Measurements from ENCODE around the gene HOXD12.

HOXD12 gene

DNA sequence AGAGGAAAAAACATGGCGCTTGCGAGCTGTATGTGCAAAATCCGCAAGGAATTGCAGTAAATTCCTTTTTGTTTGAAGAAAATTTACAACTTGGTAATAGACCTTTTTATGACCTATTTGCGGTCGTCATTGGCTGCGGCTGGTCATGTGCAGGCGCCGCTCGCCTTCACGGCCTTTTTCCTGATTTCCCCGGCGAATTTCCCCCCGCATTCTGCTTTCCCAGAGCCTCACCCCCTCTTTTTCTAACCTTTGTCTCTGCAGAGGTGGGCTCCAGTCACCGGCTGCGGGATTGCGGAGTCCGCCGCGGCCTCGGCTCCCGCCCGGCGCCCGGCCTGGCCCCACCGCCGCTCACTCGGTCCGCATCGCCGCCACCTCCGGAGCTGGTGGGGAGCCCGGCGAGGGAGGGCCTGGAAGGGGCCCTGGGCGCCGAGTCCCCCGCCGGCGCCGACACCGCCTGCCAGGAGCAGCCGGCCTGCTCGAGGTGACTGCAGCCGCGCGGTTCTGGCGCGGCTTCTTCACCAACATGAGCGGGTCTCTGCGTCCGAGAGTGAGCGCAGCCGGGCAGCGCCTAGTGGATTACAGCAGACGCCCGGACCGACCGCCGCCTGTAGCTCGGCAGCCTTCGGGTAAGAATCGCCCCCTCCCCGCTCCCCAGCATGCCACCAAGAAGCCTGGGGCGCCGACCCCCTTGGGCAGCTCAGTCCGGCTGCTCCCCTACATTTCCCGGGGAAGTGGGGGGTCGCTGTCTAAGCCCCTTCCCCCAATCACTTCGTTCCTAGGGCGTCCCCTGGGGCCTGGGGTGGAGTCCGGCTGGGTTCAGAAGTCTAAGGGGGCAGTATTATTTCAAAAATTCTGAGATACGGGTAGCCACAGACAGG is 37.0 kb downstream of the HOXD12 start:
- no peak for DNase-seq

DNA sequence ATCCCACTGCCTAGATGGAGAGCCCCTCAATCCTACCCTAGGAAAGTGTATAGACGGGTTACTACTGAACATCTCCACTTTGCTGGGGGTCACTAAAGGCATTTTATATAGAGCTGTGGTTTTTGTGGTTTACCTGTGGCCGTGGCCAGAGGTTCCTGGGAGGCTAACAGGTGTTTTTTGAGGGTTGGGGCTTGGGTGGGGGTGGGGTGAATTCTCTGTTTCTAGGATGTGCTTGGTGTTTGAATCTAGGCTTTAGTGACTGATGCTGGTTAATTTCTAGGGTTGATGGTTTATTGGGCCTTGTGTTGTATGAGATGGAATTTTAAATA is 37.6 kb downstream of the HOXD12 start:
- no peak for DNase-seq

DNA sequence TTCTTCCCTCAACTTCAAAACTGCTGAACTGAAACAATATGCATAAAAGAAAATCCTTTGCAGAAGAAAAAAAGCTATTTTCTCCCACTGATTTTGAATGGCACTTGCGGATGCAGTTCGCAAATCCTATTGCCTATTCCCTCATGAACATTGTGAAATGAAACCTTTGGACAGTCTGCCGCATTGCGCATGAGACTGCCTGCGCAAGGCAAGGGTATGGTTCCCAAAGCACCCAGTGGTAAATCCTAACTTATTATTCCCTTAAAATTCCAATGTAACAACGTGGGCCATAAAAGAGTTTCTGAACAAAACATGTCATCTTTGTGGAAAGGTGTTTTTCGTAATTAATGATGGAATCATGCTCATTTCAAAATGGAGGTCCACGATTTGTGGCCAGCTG is 38.3 kb downstream of the HOXD12 start:
- DNase-seq = no peak

DNA sequence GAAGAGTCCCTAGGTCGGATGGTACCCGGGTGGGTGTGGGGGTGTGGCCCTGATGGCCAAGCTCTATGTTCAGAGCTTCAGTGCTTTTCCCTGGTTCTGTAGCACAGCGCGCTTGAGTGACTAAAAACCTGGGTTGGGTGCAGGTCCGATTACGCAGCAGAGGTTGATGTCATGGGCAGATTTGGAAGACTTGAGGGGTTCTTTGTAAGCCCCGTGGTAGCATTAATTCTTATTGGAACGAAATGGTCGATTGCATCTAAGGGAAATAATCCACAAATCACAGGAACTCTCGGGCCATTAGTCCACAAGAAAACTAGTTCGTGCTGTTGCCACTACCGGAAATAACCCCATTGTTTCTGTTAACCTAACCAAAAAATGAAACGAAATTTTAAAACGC is 38.9 kb downstream of the HOXD12 start:
- DNase-seq = no peak

DNA sequence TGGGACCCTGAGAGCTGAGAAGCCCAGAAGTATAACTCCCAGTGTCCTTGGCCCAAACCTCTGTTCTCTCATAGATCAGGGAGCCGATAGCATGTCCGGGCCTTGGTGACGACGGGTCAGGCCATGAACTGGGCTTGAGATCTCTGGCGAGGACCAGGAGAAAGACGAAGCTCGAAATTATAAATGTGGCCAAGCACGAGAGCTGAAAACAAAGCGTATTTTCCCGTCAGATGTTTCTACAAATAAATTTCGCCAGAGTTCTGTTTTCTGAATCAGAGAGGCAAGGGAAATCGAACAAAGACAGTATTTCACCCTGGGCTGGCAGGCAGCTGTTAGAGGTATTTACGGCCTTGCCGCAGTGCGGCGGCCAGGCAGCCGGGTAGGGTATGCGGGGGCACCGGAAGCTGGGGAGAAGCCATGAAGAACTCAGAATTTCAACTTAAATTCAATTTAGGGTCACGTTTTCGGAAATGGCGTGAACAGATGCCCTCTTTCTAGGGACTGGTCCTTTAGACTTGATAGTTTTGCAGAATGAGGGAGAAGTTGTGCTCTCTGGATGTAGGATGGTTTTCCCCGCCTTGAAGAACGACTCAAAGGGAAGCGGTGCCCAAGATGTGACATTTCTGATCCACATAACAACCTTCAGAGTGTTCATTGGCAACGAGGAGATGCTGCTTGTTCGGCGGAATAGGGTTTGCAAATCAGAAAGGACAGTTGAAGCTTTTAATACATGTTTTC is 39.5 kb downstream of the HOXD12 start:
- no peak for DNase-seq

DNA sequence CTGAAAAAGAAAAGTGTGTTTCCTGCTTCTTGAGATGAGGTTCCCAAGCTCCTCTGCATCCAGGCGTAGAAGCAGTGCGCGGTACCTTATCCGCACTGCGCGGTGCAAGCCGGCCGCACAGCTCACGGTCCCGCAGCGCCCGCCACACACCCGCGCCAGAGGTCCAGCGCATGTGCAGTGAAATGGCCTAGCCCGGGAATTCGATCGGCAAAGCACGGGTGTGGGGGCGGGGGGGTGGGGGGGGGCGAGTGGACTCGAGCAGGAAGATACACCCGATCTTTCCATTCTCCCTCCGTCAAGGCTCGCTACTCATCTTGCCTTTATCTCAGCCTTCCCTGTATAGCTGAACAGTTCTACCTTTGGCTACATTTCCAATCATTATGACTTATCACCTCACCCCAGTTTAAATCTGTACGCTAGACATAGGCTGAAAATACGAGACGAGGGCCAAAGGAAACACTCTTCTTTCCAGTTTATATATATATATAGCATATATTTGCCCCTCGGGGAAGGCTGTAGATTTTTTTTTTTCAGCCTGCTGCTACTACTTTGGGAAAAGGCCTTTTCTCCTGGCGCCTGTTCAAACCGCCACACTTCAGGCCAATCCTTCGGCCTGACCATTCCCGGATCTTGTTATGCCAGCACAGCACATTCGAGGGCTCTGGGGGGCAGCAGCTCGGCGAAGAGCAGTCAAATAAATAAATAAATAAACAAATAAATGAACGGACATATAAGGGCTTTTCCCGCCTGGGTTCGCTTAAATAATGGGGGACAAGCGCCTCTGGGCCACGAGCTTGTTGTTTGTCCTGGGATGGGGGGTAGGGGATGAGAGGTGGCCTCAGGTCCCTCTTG is 40.3 kb downstream of the HOXD12 start:
- no peak for DNase-seq

DNA sequence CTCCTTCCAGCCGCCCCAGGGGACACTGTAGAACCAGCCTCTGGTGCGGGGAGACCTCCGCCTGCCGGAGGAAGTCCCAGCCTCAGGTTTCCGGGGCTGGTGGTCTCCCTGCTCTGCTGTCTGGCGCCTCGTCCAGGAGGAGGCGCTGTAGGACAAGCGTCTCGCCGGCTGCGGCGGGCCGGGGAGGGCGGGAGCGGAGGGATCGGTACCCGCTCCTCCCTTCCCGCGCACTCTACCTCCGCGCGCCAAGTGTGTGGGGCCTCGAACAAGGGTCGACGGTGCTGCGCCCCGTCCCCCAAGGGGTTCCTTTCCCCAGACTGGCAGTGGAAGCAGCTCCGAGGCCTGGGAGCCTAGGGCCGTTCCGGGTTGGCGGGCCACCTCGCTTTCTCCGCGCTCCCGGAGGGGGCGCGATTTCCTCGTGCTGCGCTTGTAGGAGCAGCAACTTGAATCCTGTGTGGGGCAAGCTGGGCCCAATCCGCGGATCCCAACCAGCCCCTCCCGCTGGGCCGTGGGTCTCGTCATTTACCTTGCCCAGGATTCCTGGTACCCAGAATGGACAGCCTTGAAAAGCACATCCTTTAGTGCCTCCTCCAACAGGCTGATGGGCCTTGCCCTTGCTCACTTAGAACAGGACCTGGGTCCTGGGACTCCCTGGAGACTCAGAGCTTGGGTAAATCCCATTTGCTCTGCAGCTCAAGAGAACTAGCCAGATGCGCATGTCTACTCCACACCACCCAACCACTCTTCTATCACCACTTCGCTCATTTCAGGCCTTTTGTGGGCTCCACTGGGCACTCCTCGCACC is 41.1 kb downstream of the HOXD12 start:
- no peak for DNase-seq

DNA sequence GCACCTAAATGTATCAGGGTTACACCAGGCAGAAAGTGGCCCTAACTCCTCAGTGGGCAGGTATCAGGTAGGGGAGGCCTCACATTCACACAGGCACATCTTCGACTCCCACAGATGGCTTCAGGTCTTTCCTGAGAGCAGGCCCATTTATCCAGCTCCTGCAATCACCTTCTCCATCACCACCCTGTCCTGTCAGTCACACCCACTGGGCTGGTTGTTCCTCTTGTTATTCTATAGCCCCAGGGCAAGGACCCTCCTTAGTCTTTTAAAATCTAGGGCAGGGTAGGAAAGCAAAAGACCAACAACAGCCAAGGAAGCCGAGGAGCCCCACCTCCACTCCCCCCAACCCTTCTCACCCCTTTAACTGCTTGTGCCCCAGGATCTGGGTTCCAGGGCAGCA is 42.7 kb downstream of the HOXD12 start:
- no peak for DNase-seq

DNA sequence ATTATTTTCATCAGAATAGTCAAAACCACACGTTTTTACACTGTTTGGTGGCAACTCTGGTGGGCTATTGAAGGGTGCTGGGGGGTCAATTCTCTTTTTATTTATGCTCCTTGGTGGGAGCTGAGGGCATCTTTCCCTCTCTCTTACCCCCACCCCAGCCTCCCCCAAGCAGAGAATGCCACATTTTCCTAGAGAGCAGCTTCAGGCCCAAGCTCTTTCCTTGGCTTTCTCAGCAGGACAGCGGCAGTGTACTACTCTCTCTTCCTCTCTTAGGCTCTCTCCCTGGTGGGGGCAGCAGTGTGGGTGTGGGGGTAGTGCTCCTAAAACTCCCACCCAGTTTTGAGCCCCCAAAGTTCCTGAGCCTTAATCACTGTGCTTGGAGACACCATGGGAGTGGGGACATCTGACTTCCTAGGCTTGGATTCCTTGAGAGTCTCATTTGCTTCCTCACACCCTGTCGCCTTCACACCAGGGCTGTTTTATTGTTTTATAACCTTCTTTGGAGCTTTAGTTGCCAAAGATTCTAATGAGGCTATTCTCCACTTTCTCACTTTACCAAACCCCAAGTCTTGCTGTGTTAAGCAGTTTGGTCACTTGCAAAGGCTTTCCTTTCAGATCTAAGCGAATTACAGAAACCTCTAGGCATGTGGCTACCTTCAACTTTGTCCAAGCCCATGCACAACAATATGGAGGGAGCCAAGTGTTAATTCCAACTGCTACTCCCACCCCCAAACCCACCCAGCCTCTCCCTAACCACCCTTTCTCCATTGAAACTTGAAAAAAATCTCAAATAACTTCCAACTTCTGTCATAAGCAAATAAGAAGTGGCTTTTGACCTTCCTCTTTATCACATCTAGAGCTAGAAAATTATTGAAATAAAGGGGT is 45.7 kb downstream of the HOXD12 start:
- no peak for DNase-seq

DNA sequence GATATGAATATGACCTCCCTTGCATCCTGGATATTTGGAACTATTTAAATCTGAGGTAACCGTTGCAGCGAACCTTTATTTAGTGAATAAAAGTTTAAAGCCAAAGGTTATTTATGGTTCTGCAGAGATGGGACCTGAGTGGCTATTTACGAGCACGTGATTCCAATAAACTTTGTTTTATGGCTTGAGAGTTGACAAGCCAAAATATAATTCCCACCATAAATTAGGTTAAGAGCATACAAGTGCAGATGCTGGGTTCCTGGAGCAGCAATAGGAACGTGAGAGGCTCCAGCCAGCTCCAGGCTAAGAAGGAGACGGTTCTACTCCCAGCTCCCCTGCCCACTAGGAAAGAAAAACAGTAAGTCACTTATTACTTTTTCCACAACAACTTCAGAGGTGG is 46.5 kb downstream of the HOXD12 start:
- no peak for DNase-seq

DNA sequence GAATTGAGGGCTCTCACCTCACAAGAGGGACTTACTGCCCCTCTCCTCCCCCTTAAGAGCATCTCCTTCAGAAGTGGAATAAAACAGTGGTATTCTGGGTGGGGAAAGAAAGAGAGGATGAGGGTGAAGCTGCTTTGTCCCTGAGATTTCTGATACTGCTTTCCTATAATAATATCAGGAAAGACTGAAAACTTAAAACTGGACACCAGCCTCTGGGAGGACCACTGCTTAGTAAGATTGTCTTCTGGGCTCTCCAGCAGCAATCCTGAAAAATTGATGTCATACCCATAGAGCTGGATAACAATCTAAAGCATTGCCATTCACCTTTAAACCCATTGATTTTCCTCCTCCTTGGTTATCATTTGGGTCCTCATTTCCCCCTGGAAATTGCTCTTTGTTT is 47.0 kb downstream of the HOXD12 start:
- no peak for DNase-seq

DNA sequence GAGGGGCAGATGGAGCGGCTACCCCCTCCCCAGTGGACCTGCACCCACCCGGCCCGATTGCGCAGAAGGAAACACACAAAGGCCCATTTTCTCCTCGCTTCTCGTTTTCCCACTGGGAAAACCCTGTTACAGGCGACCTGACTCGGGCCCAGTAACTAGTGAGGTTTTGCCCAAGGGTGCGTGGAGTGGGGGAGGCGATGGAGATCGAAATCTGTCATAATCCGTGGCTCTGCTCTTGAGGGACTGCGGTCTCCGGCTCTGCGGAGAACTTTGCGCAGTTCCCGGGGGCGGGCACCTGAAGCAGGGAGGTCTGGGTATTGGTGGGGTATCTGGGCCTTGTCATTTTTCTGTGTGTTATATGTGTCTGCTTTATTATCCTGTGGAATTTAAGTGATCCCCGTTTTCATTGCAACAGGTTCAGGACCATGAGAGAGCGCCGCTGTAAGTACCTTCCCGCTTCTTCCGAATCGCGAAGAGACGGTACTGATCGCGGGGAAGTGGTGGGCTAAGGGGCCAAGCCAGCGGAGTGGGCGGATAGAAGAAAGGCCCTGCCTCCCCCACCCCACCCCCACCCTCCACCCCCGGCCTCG is 47.7 kb downstream of the HOXD12 start:
- DNase-seq = no peak

DNA sequence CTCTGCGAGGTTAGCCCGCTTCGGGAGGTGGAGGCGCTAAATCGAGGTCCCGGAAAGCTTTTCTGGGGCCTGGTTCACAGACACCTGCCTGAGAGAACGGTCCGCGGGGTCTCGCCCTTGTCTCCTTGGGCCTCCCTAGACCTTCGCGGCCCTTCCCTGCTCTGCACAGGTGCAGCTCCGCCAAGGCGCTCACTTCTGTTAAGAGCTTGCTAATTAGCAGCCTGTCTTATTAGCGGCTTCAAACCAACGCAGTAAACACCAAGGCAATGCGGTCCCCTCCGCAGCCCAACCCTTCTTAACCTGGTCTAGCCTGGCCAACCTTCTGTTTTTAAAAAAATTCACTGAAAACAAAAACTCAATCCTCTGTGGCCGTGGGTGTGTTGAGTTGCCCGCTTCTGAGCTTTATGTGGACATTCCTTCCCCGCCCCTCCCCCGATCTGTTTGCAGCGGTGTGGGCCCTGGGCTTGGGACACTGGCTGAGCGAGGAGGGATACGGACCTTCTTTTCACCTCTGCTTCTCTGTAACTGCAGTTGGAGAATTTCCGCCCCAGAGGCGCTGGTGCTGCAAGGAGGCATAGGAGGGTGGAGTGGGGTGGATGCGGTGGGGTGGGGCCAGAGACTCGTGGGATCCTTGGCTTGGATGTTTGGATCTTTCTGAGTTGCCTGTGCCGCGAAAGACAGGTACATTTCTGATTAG is 48.4 kb downstream of the HOXD12 start:
- no peak for DNase-seq

DNA sequence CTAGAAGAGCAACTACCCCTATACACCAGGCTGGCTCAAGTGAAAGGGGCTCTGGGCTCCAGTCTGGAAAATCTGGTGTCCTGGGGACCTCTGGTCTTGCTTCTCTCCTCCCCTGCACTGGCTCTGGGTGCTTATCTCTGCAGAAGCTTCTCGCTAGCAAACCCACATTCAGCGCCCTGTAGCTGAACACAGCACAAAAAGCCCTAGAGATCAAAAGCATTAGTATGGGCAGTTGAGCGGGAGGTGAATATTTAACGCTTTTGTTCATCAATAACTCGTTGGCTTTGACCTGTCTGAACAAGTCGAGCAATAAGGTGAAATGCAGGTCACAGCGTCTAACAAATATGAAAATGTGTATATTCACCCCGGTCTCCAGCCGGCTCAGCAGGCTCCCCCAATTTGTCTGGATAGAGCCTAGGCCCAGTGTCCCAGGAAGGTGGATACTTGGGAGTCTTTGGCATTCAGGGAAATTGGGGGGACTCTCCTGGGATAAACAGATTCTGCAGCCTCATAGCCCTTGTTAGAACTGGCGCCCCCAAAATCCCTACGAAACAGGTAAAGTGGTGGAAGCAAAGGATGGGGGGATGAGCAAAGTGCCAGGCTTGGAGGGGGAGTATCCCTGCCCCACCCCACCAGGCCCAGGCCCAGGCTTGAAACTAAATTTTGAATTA is 49.3 kb downstream of the HOXD12 start:
- DNase-seq = no peak

DNA sequence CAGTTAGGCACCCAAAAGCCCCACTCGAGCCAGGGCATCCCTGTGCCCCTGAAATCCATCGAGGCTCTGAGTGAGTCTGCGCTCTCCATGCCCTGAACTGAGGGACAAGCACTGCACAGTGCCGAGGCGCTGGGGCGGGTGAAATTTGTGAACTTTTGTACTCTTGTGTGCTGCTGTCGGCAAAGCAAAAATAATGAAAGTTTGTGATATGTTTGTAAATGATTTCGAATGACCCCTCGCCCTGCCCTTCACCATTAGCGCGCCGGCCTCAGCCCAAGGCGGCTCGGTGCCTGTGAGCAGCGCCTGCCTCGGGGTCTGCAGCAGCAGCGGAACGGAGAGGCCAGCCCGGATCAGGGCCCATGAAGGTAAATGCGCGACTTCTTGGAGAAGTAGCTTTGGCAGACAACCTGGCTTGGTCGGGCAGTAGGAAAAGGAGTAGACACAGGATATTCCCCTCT is 49.9 kb downstream of the HOXD12 start:
- DNase-seq = no peak

DNA sequence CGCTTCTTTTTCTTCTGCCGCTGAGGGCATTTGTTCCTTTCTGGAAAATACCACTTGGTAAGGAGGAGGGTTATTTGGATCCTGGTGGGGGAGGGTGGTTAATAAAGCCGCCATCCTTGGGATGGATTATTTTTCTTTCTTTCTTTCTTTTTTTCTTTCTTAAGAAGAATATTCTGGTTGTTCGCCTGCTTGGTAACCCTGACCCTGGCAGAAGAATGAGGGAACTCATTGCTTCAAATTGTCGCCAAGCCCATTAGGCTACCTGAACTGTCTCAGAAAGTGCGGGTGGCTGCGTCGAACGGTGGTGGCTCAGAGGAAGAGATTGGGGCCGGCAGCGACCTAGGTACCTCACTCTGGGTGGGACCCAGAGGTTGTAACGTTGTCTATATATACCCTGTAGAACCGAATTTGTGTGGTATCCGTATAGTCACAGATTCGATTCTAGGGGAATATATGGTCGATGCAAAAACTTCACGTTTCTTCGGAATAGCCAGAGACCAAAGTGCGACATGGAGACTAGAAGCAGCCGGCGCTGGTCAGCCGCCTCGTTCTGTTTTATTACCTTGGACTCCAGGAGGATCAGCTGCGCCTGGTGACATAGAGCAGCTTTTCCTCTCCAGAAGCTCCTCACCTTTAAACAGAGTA is 50.5 kb downstream of the HOXD12 start:
- no peak for DNase-seq

DNA sequence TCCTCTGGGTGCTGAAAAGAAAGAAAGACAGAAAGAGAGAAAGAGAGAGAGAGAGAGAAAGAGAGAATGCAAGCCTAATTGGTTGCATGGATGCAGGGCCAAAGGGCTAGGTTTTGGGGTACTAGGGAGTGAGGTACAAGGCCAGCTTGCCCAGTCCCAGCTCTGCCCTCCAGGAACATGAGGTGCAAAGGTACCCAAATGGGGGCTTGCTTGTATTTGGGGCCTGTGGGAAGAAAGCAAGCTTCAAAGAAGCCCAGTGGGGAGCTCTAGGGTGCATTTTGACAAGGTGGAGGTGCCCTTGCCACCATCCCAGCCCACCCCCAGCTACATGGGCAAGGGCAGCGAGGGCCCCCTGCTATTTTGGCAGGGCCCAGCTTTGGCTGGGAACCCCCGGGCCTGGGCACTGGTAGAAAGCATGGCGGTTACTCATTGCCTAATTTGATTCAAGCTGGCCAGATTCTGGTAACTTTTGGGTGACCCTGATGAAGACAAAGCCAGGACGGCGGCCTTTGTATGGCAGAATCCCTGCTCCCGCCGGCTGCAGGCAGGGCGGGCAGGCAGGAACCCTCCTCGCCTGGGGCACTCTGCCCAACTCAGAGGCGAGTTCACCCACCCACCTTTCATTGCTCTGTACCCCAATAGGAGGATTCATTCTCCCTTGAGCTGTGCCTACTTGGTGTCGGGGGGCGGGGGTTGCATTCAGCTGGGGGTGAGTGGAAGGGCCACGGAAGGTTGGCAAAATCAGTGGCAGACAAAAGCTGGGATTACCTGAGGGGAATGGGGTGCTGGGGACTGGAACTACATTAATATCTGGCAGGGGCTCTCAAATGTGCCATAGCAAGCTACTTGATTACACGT is 51.2 kb downstream of the HOXD12 start:
- no peak for DNase-seq

Data from T1000 (cell line).